ENCODE data around the gene PCDH11Y.
"Not testable (repeated sequence)": the region's sequence is repeated elsewhere in the genome, so short reads cannot be mapped to it uniquely, and the experiment has no call there.

- not testable (repeated sequence) for TF ChIP-seq CTCF (IDR thresholded peaks at IDR 0.05); EZH2 (IDR thresholded peaks at IDR 0.05; ENCODE audit: borderline replicate concordance, insufficient read depth, low read depth, low read length, poor library complexity, severe bottlenecking)
Measured at GRCh38 chrY:5324931-5325330, 324.8 kb downstream of the PCDH11Y start.
